Measurements from ENCODE around the gene SS18.
"Not testable (repeated sequence)": the region's sequence is repeated elsewhere in the genome, so short reads cannot be mapped to it uniquely, and the experiment has no call there.

SS18 gene, protein sequence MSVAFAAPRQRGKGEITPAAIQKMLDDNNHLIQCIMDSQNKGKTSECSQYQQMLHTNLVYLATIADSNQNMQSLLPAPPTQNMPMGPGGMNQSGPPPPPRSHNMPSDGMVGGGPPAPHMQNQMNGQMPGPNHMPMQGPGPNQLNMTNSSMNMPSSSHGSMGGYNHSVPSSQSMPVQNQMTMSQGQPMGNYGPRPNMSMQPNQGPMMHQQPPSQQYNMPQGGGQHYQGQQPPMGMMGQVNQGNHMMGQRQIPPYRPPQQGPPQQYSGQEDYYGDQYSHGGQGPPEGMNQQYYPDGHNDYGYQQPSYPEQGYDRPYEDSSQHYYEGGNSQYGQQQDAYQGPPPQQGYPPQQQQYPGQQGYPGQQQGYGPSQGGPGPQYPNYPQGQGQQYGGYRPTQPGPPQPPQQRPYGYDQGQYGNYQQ

DNA sequence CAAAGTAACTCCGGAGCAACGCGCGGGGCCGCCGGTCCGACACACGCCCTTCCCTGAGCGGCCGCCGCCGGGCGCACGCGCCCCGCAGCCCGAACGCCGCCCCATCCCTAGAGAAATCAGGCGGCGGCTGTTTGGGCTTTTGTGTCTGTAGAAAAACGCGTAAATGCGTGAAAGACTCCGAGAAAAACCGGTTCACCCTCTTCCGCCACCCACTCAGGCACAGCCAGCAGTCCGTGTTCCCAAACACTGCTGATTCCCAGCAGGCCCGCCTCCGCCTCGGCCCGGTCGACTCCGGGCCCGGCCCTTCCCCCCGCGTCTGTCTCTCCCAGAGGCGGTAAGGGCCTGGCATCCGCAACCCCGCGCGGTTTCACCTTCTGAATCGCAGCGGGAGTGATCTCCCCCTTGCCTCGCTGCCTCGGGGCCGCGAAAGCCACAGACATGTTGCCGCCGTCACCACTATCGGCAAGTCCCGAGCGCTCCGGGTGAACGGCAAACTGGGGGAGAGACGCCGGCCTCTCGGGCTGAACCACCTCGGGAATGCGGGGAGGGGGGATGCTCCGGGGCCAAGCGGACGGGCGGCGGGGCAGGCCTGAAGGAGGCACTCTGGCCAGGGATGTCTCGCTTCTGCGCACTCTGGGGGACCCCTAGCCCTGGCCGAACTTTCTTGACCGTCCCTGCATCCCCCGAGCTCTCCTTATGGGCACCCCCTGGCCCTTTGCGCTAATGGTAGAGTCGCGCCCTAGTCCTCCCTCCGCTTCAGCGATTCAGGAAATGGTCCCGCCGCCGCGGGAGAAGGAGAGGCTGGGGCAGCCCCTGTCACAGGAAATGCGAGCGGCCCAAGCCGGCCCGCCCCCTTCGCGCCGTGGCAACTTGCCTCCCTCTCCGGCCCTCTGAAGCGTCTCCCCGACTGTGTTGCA is at the start of gene SS18:
SS18 (minus strand) TSS at position 484 of the 917 bp plus-strand sequence; CDS start at position 440, 44 bp downstream.
- DNase-seq: peak; percentile 82 to 97 (median 97)

DNA sequence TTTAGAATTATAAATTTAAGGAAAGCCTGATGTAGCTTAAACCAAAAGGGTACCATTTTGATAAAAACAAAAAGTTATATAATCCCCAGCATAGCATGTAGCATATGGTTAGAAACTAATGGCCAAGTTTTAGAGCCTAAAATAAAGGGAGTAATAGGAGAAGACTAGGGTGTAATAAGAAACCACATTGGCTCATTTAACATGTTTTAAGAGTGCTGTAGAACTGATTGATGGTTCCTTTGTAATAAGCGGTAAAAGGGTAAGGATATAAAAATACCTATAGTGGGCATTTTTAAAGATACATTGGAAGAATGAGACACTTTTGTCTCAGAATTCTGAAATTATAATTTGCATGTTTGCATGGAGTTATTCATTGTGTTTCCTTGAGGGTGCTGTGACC is 45.1 kb upstream of the SS18 start:
- no peak for DNase-seq

DNA sequence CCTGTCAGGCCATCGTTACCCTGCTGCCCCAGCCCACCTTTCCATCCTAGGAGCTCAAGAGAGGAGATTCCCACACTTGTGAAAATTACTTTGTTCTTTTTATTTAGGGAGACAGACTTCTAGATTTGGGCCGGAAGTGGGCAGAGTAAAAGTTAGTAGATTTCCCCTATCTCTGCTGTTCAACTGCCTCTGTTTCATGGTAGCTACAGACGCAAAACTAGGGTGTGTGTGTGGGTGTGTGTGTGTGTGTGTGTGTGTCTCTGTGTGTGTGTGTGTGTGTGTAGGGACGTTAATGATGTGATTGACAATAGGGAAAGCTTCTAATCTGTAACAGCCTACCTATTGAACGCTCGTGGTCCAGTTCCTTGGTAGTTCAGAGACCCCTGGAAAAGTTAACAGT is 43.7 kb upstream of the SS18 start:
- DNase-seq: no peak

DNA sequence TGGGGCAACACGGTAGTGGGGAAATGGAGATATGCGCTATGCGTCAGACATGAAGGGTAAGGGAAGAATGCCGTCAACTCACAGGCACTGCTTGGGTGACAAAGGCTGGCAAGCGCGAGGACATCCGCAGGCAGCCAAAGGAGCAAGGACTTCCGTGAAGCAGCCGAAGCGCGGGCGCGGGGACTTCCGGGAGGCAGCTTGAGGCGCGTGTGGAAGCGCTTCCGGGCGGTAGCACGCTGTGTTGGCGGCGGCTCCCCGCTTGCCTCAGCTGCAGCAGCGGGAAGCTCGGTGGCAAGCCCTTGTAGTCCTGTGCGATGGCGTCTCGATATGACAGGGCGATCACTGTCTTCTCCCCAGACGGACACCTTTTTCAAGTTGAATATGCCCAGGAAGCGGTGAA is 43.2 kb upstream of the SS18 start, which contains the start of gene PSMA8:
PSMA8 (plus strand) TSS at position 218 of the 400 bp plus-strand sequence; CDS start at position 315, 97 bp downstream.
- no peak for DNase-seq

DNA sequence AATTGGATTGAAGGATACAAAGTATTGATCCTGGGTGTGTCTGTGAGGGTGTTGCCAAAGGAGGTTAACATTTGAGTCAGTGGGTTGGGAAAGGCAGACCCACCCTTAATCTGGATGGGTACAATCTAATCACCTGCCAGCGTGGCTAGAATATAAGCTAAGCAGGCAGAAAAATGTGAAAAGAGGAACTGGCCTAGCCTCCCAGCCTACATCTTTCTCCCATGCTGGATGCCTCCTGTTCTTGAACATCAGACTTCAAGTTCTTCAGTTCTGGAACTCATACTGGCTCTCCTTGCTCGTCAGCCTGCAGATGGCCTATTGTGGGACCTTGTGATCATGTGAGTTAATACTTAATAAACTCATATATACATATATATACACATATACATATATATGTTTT is 37.8 kb upstream of the SS18 start:
- not testable (repeated sequence) for DNase-seq

DNA sequence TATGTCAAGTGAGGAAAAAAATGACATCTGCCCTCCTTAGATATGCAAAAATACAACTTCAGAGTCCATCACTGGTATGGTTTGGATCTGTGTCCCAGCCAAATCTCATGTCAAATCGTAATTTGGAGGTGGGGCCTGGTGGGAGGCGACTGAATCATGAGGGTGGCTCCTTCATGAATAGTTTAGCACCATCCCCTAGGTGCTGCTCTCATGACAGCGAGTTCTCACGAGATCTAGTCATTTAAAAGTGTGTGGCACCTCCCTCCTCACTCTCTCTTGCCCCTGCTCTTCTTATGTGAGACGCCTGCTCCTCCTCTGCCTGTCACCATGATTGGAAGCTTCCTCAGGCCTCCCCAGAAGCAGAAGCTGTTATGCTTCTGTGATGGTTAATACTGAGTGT is 37.4 kb upstream of the SS18 start:
- DNase-seq: no peak

DNA sequence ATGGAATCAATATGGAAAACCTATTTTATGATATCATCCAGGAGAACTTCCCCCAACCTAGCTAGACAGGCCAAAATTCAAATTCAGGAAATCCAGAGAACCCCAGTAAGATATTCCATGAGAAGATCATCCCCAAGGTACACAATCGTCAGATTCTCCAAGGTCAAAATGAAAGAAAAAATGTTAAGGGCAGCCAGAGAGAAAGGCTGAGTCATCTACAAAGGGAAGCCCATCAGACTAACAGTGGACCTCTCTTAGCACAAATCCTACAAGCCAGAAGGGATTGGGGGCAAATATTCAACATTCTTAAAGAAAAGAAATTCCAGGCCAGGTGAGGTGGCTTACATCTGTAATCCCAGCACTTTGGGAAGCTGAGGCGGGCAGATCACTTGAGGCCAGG is 31.6 kb upstream of the SS18 start:
- DNase-seq: not testable (repeated sequence)

DNA sequence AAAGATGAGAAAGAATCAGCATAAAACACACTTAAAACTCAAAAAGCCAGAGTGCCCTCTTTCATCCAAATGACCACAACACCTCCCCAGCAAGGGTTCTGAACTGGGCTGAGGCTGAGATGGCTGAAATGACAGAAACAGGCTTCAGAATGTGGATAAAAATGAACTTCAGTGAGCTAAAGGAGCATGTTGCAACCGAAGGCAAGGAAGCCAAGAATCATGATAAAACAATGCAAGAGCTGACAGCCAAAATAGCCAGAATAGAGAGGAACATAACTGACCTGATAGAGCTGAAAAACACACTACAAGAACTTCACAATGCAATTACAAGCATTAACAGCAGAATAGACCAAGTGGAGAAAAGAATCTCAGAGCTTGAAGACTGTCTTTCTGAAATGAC is 31.1 kb upstream of the SS18 start:
- no peak for DNase-seq

DNA sequence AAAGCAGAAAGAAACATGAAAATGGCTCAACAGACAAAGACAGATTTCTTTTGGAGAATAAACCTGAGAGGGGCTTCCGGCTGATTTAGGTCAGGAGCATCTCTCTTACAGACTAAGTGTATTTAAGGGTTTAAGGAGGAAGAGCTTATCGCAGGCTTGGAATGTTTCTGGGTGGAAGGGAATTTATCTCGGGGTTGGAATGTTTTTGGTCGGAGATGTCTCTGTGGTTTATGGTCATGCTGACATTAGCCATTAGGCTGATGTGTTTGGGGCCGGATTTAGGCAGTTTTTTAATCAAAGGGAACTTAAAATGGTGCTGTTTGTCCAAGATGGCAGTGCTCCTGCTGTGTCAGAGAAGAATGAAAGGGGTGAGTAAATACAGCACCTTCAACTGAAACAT is 28.8 kb upstream of the SS18 start:
- DNase-seq: no peak

DNA sequence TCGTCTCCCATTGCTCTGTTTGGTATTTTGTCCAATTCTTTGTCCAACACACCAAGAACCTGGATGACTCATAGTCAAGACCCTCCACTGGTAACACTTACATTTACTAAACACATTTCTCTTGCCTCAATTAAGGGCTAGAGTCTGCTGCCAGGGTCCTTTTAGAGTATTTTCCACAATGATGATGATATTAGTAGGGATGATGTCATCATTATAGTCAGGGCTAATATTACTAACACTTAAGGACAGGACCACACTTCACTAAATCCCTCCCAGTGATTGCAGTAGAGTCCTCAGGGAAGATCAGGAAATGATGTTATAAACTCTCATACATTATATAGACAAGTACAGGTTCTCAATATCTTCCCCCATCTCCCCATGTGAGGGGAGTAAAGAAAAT is 13.6 kb upstream of the SS18 start:
- DNase-seq: no peak

DNA sequence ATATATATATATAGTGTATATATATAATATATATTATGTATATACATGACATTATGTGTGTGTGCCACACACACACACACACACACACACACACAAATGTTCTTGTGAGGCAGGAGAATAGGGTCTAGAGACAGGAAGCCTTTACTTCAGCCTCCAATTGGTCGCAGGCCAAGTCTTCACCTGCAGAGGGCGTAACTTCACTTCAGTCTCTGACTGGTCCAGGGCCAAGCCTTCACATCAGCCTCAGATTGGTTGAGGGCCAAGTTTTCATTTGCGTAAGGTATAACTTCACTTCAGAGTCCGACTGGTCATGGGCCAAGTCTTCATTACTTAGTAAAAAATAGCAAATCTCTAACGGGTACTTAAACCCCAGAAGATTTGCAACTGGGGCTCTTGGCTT is 13.2 kb upstream of the SS18 start:
- no peak for DNase-seq

DNA sequence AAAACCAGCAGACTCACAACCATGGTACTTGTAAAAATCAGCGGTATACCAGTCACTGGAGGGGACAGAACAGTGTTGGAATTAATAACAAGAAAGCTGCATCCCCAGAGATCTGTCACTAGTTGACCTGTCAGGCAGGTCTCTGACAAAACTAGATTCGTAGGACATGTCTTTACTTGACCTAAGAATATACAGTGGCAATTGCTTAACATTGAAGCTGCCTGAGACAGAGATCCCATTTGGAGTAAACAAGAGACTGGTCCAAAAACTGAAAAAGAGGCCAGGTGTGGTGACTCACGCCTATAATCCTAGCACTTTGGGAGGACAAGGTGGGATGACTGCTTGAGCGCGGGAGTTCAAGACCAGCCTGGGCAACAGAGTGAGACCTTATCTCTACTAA is 7.2 kb upstream of the SS18 start:
- DNase-seq: no peak

DNA sequence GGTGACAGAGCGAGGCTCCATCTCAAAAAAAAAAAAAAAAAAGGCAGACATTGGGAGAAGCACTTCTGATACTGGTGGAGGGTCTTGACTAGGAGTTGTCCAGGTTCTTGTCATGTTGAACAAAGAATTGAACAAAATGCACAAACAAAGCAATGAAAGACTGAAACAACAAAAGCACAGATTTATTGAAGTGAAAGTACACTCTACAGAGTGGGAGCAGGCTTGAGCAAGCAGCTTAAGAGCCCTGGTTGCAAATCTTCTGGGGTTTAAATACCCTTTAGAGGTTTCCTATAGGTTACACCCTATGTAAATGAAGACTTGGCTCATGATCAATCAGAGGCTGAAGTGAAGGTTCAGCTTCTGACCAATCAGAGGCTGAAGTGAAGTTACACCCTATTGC is 6.4 kb upstream of the SS18 start:
- DNase-seq: no peak

DNA sequence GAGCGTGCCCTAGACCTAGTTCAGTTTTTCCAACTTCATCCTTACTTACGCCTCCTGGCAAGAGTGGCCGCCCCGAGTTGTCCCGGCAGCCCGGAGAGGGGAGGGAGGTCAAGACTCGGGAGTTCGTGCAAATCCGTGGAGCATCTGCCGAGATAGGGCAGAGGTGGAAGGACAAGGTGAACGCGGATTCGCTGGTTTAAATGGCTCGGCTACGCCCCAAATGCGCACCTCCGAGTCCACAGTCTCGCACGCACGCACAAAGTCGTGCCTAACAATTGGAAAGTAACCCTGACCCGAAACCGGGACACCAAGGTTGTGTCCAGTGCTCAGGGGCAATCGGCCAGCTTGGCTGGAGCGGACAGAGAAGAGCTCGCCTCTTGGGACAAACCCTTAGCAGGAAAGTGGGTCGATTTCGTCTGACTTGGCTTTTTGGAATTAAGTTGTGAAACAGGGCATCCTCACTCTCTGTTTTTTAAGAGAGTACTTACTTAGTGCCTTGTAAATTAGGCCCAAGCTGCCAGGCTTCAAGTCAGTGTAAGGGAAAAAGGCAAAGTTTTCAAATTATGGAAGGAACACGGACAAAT is 726 bp upstream of the SS18 start:
- peak in 2 of 3 experiments; percentile 58 to 95 for DNase-seq

DNA sequence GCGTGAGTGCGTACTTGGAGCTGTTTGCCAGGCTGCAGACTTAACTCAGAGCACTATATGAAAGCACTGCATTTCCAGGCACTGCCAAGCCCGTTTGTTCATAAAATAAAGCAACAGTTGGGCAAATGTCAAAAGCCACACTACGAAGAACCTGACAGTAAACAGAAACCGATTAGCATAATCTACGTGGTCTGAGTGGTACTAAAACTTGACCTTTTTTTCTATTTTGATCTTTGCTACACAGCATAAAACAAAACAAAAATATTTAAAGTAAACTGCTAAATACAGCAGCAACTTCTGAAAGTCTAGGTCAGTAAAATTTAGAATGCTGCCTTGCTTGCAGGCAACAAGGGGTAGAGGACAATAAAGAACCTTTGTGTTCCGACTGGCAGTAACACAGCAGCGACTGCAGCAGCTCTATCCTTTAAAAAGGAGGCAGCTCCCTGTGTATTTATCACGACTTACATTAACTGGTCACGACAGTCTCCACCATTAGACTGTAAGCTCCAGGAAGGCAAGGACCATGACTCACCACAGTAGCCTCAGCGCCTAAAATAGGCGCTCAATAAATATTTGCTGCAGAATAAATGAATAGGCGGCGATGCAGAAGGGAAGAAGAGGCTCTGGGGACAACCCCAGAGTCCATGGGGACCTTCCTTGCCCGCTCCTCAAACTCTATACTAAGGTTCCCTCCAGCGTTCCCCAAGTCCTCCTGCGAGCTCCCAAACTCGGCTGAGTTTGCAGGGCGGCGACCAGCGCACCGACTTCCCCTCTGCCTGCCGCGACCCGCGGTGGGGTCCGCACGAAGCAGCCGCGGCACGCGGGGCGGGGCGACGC is 902 bp downstream of the SS18 start:
- DNase-seq: peak in 2 of 3 experiments; percentile 82 to 83

DNA sequence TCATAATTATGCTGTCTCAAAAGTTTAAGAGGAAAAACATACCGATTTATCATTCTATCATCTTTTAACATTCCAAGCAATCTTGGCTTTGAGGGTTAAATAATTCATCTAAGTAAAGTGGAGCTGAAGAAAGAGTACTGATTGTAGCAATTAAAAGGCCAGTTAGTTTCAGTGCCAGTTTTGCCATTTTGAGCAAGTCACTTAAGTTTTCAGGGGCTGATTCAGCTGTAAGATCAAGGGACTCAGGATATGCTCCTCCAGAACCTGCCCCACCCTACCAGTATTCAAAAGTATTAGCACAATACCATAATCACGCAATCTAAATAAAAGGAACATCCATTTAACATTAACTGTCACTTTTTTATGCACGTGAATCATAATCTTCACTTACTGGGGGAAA is 1.9 kb downstream of the SS18 start:
- DNase-seq: peak in 1 of 3 experiments; percentile 34

DNA sequence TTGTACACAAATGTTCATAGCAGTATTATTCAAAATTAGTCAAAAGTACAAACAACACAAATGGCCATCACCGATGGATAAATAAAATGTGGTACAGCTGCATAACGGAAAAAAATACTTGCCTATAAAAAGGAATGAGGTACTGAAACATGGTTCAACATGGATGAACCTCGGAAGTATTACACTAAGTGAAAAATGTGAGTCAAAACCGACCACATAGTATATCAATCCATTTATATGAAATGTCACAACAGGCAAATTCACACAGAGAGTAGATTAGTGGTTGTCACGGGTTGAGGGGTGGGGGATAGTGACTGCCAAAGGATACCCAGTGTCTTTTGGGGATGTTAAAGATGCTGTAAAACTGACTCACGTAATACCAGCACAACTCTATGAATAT is 3.5 kb downstream of the SS18 start:
- DNase-seq: no peak

DNA sequence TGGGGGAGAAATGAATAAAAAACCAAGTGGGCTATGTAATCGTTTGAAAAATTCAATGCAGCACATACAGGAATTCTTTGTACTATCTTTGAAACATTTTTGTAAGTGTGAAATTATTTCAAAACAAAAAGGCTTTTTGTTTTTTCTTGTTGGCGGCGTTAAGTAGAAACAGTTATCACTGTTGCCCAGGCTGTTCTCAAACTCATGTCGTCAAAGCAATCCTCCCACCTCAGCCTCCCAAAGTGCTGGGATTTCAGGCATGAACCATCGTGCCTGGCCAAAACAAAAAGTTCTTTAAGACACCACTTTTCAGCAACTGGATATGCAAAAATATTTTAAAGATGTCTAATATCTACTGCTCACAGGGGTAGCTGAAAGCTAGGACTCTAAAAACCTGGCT is 5.4 kb downstream of the SS18 start:
- DNase-seq: no peak

DNA sequence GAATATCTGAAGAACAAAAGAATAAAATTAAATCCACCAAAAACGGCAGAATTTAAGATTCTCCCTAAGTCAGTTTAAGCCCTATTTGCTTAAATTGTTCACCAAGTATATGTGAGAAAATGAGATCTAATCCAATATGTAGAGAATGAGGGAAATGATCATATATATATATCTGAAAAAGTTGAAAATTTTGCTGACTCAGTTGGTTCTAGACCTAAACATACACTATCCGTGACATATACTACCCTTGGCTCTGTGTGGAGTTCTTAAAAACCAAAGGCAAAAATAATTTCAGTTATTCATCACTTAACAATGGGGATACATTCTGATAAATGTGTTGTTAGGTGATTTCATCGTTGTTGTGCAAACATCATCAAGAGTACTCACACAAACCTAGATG is 7.3 kb downstream of the SS18 start:
- no peak for DNase-seq

DNA sequence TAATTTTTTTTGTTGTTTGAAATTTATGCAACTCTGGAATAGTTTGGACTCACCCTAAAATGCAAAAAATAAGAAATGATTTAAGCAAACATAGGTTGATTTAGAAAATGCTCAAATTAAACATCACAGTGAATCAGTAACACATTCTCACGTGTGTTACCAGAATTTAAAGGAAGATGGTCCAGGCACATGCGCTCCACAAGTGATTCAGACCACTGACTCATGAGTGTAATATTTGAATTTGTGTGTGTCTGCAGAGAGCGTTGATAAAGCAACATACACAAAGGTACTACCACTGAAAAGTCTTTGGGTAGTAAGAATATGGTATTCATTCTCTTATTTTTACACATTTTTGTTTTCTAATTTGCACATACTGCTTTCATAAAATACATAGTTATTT is 7.9 kb downstream of the SS18 start:
- DNase-seq: no peak

DNA sequence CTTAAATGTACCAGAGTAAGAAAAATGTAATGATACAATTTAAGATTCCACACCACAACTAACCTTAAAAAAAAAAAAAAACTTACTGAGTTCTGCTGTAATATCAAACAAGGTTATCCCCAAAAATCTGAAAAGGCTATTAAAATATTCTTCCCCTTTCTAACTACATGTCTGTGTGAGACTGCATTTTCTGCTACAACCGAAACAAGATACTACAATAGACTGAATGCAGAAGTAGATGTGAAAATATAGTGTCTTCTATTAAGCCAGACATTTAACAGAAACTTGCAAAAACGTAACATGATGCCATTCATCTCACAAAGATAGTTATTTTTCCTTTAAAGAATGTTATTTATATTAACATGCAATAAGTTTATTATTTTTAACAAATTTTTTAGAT is 16.2 kb downstream of the SS18 start:
- DNase-seq: no peak

DNA sequence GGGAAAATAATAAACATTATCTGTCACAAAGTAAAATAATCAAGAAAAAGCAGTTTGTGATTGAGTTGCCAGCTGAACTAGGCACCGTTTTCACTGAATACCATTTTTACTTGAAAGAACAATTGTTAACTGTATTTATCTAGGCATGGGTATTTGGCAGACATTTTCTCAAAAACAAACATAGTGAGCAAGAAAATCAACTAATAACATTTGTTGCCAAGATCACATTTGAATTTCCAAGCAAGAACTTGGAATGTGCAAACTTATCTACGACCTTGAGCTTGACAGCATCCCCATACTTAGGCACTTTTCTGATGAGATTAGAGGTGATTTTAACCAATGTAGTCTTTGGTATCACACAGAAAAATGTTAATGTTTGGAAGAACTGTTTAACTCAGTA is 16.7 kb downstream of the SS18 start:
- peak in 1 of 3 experiments; percentile 69 for DNase-seq

DNA sequence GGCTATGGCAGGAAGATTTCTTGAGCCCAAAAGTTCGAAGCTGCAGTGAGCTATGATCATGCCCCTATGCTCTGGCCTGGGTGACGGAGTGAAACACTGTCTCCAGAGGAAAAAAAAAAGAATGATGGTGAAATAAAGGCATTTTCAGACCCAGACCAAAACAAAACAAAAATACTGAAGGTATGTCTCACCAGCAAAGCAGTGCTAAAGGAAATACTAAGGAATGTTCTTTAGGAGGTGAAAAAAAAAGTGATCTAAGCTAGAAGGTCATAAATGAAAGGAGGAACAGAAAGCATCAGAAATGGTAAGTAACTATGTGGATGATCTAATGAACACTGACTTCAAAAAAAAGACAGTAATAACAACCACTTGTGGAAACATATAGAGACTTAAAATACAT is 18.7 kb downstream of the SS18 start:
- DNase-seq: no peak

Measured in NCI-H1417 (cell line).